ENCODE results near the gene PSMD13.

Gene PSMD13

DNA sequence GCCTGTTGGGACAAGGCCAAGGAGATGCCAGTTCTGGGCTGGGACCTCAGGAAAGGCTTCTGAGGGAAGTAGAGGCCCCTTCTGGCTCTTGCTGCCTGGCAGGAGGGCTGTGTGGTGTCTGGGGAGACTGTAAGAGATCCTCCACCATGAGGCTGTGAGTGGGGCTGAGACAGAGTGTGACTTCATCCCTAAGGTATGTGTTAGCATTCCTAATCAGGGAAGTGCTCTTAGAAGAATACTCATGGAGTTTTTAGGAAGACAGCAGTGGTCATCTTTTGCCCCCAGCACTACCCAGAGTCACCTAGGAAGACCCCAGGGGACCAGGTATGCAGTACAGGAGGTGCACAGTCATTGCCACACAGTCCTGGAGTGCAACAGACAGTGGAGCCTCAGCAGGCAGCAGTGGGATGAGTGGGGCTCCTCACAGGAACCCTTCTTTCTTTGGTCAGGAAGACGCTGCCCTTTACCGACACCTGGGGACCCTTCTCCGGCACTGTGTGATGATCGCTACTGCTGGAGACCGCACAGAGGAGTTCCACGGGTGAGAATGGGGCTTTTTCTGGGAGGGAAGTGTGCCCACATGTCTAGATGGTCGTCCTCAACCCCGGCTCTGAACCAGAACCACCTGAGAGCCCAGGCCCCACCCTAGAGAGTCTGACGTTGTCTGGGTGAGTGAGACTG is 26.5 kb upstream of the PSMD13 start:
- TF ChIP-seq, protein P1, sequence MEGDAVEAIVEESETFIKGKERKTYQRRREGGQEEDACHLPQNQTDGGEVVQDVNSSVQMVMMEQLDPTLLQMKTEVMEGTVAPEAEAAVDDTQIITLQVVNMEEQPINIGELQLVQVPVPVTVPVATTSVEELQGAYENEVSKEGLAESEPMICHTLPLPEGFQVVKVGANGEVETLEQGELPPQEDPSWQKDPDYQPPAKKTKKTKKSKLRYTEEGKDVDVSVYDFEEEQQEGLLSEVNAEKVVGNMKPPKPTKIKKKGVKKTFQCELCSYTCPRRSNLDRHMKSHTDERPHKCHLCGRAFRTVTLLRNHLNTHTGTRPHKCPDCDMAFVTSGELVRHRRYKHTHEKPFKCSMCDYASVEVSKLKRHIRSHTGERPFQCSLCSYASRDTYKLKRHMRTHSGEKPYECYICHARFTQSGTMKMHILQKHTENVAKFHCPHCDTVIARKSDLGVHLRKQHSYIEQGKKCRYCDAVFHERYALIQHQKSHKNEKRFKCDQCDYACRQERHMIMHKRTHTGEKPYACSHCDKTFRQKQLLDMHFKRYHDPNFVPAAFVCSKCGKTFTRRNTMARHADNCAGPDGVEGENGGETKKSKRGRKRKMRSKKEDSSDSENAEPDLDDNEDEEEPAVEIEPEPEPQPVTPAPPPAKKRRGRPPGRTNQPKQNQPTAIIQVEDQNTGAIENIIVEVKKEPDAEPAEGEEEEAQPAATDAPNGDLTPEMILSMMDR (conservative IDR thresholded peaks at IDR 0.05; ENCODE audit: control insufficient read depth, insufficient read depth, low read depth, low read length): no peak
- peak overlapping the region; percentile 95 for H3K4me3 ChIP-seq (ENCODE audit: control insufficient read depth, low read depth, low read length)
- peak; percentile 80 for DNase-seq (ENCODE audit: low read depth)

DNA sequence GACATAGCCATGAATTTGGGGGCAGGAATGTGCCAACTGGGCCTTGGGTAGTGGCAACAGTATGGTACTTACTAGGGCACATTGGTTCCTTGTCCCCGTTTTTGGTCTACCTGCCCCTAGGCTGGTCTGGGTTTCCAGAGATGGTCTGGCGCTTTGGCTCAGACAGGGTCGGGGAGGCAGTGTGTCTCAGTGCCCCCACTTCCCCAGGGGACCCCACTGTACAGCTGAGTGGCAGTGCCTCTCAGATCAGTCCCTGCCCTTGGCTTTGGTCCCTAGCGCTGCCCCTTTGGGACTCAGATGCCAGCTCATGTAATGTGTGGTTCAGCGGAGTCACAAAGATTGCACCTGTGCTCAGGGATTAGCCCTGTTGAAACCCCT is 26.0 kb upstream of the PSMD13 start:
- TF ChIP-seq, protein P1 (conservative IDR thresholded peaks at IDR 0.05; ENCODE audit: control insufficient read depth, insufficient read depth, low read depth, low read length): no peak
- H3K4me3 ChIP-seq (ENCODE audit: control insufficient read depth, low read depth, low read length): peak overlapping the region; percentile 95

DNA sequence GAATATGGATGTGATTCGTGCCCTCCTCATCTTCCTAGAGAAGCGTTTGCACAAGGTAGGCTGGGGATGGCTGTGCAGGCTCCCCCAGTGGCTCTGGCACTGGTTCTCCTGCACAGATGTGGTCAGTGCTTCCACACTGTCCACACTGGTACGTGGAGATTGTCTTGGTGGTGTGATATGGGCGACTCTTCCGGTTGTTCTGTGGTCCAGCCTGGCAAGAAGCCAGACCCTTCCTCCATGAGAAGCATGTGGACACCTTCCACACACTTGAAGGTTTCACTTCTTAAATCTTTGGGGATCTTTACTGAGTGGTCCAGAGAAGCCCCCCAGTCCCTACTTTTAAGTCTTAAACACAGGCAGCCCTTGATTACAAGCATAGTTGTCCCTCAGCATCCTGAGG is 25.5 kb upstream of the PSMD13 start:
- TF ChIP-seq, protein P1 (conservative IDR thresholded peaks at IDR 0.05; ENCODE audit: control insufficient read depth, insufficient read depth, low read depth, low read length): no peak
- H3K4me3 ChIP-seq (ENCODE audit: control insufficient read depth, low read depth, low read length): no peak overlapping the region
- DNase-seq (ENCODE audit: low read depth): no peak

More for the DNA sequence above, 26.0 kb upstream of the PSMD13 start:
- no peak for DNase-seq (ENCODE audit: low read depth)

DNA sequence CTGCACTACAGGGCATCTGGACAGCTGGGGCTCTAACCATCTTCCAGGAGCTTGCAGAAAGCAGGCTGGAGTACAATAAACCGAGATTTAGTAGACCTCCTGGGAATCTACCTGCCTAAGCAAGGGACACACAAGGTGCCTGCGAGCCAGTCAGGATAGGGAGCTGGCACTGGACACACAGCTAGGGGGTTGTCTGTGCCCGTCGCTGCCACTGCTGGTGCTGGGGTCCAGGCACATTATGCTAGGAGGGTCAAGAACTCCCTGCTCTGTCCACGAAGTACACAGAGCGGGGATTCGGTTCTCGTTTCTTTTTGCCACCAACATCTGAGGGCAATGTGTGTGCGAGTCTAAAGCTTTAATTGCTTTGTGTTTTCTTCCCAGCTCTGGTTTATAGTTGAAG is 25.0 kb upstream of the PSMD13 start:
- no peak overlapping the region for H3K4me3 ChIP-seq (ENCODE audit: control insufficient read depth, low read depth, low read length)
- no peak for DNase-seq (ENCODE audit: low read depth)

DNA sequence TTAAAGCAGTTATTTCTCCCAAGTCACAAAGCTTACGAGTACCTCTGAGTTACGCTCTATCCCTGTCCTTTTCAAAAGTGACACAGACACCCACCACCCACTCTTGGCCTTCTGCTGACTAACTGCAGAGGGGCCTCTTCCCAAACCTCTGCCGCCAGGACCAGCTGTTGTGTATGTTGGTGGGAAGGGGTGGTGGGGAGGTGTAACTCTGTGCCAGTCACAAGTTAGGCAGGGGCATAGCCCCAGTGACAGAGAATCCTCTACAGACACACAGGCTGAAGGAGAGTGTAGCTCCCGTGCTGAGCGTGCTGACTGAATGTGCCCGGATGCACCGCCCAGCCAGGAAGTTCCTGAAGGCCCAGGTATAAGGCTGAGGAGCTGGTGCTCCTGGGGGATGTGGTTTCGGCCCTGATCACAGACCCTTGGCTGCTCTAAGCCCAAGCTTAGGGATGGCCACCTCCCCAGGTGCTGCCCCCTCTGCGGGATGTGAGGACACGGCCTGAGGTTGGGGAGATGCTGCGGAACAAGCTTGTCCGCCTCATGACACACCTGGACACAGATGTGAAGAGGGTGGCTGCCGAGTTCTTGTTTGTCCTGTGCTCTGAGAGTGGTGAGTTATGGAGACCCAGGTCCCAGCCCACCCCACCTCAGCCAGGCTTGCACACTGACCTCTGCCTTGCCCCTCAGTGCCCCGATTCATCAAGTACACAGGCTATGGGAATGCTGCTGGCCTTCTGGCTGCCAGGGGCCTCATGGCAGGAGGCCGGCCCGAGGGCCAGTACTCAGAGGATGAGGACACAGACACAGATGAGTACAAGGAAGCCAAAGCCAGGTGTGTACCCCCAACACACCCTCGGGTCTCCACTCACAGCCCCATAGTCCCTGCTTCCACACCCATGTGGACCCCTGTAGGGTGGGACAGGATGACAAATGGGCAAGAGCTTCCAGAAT is 24.4 kb upstream of the PSMD13 start:
- TF ChIP-seq, protein P1 (conservative IDR thresholded peaks at IDR 0.05; ENCODE audit: control insufficient read depth, insufficient read depth, low read depth, low read length): no peak
- no peak overlapping the region for H3K4me3 ChIP-seq (ENCODE audit: control insufficient read depth, low read depth, low read length)
- DNase-seq (ENCODE audit: low read depth): no peak

More for the DNA sequence above, 25.0 kb upstream of the PSMD13 start:
- TF ChIP-seq, protein P1 (conservative IDR thresholded peaks at IDR 0.05; ENCODE audit: control insufficient read depth, insufficient read depth, low read depth, low read length): no peak

DNA sequence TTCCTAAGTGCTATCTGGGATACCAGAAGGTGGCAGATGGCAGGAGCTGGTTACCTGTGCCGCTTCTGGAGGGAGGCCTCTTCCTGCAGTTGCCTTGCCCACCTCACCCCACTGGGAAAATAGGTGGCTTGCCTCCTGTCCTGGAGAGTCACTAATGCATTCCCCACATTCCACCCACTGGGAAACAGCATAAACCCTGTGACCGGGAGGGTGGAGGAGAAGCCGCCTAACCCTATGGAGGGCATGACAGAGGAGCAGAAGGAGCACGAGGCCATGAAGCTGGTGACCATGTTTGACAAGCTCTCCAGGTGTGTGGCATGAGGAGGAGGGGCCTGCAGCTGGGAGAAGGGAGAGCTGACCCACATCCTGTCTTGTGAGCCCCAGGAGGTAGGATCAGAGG is 23.7 kb upstream of the PSMD13 start:
- no peak for DNase-seq (ENCODE audit: low read depth)
- TF ChIP-seq, protein P1 (conservative IDR thresholded peaks at IDR 0.05; ENCODE audit: control insufficient read depth, insufficient read depth, low read depth, low read length): no peak
- no peak overlapping the region for H3K4me3 ChIP-seq (ENCODE audit: control insufficient read depth, low read depth, low read length)

Data from fibroblast of mammary gland (primary cell).